Measurements from ENCODE around the gene CCDC43. TPM values are rescaled to one million over a fixed set of nuclear protein-coding genes. Genes with fewer than 3 reads are reported as not detected.

CCDC43 gene
- total and polyA plus RNA-seq, 9 of the 15 experiments (the other 6 are each of a cell fraction or from before 2014, with no cell fraction given) = 11.7 to 42.3 (median 25.9) TPM

GRCh38 chr17:44738214-44738906 is 48.8 kb upstream of the CCDC43 start:
- no peak for ATAC-seq

DNA sequence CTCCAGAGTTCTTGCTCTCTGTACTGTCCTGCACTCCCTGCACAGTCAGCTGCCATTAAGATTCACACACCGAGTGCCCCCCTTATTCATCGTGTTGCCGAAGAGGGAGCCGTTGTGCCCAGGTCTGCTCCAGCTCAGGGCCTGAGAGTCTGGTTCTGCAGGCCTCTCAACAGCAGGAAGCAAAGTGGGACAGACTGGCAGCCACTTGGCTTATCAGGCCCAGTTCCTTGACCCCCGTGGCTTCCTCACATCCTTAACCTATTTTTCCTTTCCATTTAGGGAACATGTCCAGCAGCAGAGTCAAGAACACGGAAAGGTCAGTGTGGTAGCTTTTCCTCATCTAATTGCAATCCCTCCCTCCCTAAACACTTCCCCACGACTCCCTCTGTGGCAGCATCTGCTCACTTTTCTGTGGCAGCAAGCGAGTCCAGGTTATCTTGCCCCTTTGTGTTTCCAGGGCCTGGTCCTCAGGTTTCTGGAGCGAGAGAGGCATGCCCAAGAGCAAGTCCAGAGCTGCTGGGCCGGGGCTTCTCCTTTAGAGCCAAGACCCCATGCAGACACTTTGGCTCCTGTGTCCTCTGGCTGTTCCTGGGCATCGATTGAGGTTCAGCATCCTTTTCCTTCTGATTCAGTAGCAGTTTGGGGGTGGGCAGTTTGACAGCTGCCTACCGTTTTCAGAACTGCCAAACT is 47.1 kb upstream of the CCDC43 start:
- Histone ChIP-seq H3K36me3 (ENCODE audit: control insufficient read depth, insufficient read depth, low read length) (peaks cover 49% of the 10 kb centered on the region; the same call in 2 of the 3 replicates), H3K4me3 (no peak overlapping the region), H3K4me1 (replicated peaks in 1 of 2; ENCODE audit: control insufficient read depth in 2 of 2, insufficient read depth in 2 of 2, low read length in 2 of 2) (no peaks in the 10 kb centered on the region), H3K9ac (ENCODE audit: insufficient read depth in 1 of 2, low read depth in 2 of 2, low read length in 2 of 2) (no peak overlapping the region), H2AFZ (ENCODE audit: low read depth, low read length) (no peak overlapping the region), H3K4me2 (ENCODE audit: insufficient read depth, low read length) (no peak overlapping the region), H3K9me1 (ENCODE audit: control insufficient read depth, insufficient read depth, low read length) (peaks cover 3% of the 10 kb centered on the region), H3K27me3 (ENCODE audit: control insufficient read depth in 2 of 2, insufficient read depth in 2 of 2, low read length in 2 of 2) (no peaks in the 10 kb centered on the region), H3K27ac (ENCODE audit: extremely low read depth, low read depth, low read length) (no peak overlapping the region), H3K9me3 (replicated peaks; ENCODE audit: control insufficient read depth, insufficient read depth, low read depth, low read length) (no peaks in the 10 kb centered on the region), H3K79me2 (ENCODE audit: control insufficient read depth, insufficient read depth, low read length) (no peaks in the 10 kb centered on the region), H4K20me1 (replicated peaks; ENCODE audit: control insufficient read depth, insufficient read depth, low read length) (no peaks in the 10 kb centered on the region)
- no peak for FAIRE-seq
- intact Hi-C loops (cut with micrococcal nuclease) (no loop called here), in situ Hi-C loops (cut with MboI) (no loop called here)
- ChIA-PET POLR2A (interaction anchor here (1.0 to 1.6 kb wide), 4 partner anchors 10 to 27 kb away, joined by 3 to 5 read pairs (median 4); no protein-coding TSS in a partner anchor), CTCF (ENCODE audit: low intra/inter-chr PET ratio) (no interaction called here)
- 83% methylated on average over 12 of the region's 12 CpGs for WGBS (ENCODE audit: insufficient coverage, low coverage, missing lambda C conversion rate)
- TF ChIP-seq ZNF253 (CRISPR knock-in tag; conservative IDR thresholded peaks at IDR 0.05) = no peak
- TF ChIP-seq ERF (CRISPR knock-in tag; IDR thresholded peaks at IDR 0.05) = no peak
- TF ChIP-seq SMARCC2 (IDR thresholded peaks at IDR 0.05; ENCODE audit: low read depth) = no peak
- no peak for TF ChIP-seq SRSF7 (optimal IDR thresholded peaks at IDR 0.05; ENCODE audit: low read depth, low read length)
- no peak for TF ChIP-seq BCOR (IDR thresholded peaks at IDR 0.05)
- TF ChIP-seq RAD51 (IDR thresholded peaks at IDR 0.05; ENCODE audit: borderline replicate concordance, low read depth) = no peak
- no peak for TF ChIP-seq ESRRB (CRISPR knock-in tag; IDR thresholded peaks at IDR 0.05; ENCODE audit: borderline replicate concordance)
- no peak for TF ChIP-seq FUS (optimal IDR thresholded peaks at IDR 0.05; ENCODE audit: low read depth, low read length)
- no peak for TF ChIP-seq PYGO2 (tag; IDR thresholded peaks at IDR 0.05)
- TF ChIP-seq ZKSCAN1 (IDR thresholded peaks at IDR 0.05; ENCODE audit: low read depth, low read length) = no peak
- TF ChIP-seq RBM39 (optimal IDR thresholded peaks at IDR 0.05; ENCODE audit: low read depth, low read length) = no peak
- no peak for TF ChIP-seq ZFX (CRISPR knock-in tag; IDR thresholded peaks at IDR 0.05)
- TF ChIP-seq ARID3A (IDR thresholded peaks at IDR 0.05; ENCODE audit: borderline replicate concordance, low read depth, low read length) = no peak
- no peak for TF ChIP-seq NCOA4 (IDR thresholded peaks at IDR 0.05; ENCODE audit: partially characterized antibody)
- no TSS peak for BruUV-seq (replicated peaks)
- no peak for DNase-seq (ENCODE audit: extremely low read depth in 1 of 4, low spot score in 3 of 4)
- no peak for ATAC-seq

More at GRCh38 chr17:44738214-44738906, 48.8 kb upstream of the CCDC43 start:
- H3K9me3 ChIP-seq (replicated peaks; ENCODE audit: control insufficient read depth, insufficient read depth, low read depth, low read length) = no peaks in the 10 kb centered on the region
- H3K79me2 ChIP-seq (ENCODE audit: control insufficient read depth, insufficient read depth, low read length) = no peaks in the 10 kb centered on the region
- no peak overlapping the region for H3K9ac ChIP-seq (ENCODE audit: insufficient read depth in 1 of 2, low read depth in 2 of 2, low read length in 2 of 2)
- ChIA-PET POLR2A (interaction anchor here (0.6 to 0.8 kb wide), 3 partner anchors 44 to 342 kb away, joined by 3 to 4 read pairs (median 3); no protein-coding TSS in a partner anchor), CTCF (ENCODE audit: low intra/inter-chr PET ratio) (no interaction called here)
- FAIRE-seq (no peak), DNase-seq (ENCODE audit: extremely low read depth in 1 of 4, low spot score in 3 of 4) (no peak)
- WGBS (ENCODE audit: insufficient coverage, low coverage, missing lambda C conversion rate) = 81% methylated on average over 3 of the region's 3 CpGs
- no peaks in the 10 kb centered on the region for H4K20me1 ChIP-seq (replicated peaks; ENCODE audit: control insufficient read depth, insufficient read depth, low read length)
- no peak overlapping the region for H3K27ac ChIP-seq (ENCODE audit: extremely low read depth, low read depth, low read length)
- H3K4me3 ChIP-seq = no peak overlapping the region
- H3K27me3 ChIP-seq (ENCODE audit: control insufficient read depth in 2 of 2, insufficient read depth in 2 of 2, low read length in 2 of 2) = no peaks in the 10 kb centered on the region
- no peak overlapping the region for H2AFZ ChIP-seq (ENCODE audit: low read depth, low read length)
- H3K4me1 ChIP-seq (replicated peaks in 1 of 2; ENCODE audit: control insufficient read depth in 2 of 2, insufficient read depth in 2 of 2, low read length in 2 of 2) = no peaks in the 10 kb centered on the region
- intact Hi-C loops (cut with micrococcal nuclease) (no loop called here), in situ Hi-C loops (cut with MboI) (no loop called here)
- BruUV-seq (replicated peaks) = no TSS peak
- H3K9me1 ChIP-seq (ENCODE audit: control insufficient read depth, insufficient read depth, low read length) = no peaks in the 10 kb centered on the region
- TF ChIP-seq ZNF830 (CRISPR knock-in tag; IDR thresholded peaks at IDR 0.05) = no peak
- peaks cover 48% of the 10 kb centered on the region; the same call in 2 of the 3 replicates for H3K36me3 ChIP-seq (ENCODE audit: control insufficient read depth, insufficient read depth, low read length)
- no peak overlapping the region for H3K4me2 ChIP-seq (ENCODE audit: insufficient read depth, low read length)
